HG02623 (cell line): ENCODE data around the gene DET1.
"Not testable (repeated sequence)": the region's sequence is repeated elsewhere in the genome, so short reads cannot be mapped to it uniquely, and the experiment has no call there.

Experiments
- ATAC-seq: cut with Tn5 transposase; IDR thresholded peaks from one replicate; pipeline ENCODE4 v1.9.1; 2021; ENCODE audit warnings: moderate library complexity; ENCODE audit not compliant: unreplicated experiment

DET1 gene

DNA sequence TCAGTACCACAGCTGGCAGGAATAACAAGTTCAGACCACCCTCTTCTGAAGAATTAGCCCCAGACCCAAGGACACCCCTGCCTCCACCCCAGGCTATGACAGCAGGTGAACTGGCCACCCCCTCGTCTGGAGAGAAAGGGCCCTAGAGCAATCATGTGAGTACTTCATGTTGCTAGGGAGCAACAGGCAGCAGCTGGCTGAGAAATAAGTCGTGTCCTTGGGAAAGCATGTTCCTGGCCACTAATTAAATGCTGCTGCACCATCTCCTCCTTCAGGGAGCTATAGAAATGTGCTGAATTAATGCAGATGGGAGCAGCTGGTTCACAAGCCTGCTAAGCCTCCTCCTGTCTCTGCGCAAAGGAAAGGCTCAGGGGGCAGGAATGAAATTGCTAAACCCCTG is 47.5 kb downstream of the DET1 start:
- ATAC-seq, result no peak

DNA sequence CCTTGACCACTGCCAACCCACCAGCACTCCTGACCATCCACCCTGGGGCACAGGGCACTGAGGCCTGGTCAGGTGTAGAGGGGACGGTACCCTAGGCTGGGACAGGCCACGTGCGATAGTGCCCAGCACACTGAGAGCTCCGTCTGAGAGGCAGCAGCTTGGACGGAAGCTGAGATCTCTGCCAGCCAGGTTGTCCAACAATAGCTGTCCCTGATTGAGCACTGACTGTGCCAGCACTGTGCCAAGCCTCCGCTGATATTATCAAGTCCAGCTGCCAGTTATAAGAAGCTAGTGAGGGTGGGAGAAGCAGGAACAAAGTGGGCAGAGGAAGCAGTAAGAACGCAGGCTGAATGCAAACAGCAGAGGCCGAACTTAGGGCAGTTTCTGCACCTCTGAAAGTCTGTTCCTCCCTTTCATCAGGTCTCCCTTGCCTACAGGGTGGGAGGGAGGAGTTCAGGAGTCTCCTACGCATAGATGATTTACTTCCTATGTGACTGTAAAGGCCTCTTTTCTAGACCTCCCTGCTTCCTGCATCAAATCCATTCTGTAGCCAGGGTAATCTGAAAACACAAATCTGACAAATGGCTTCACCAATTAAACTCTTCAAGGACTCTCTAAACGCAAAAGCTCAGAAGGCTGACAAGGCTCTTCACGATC is 49.2 kb downstream of the DET1 start:
- no peak for ATAC-seq

DNA sequence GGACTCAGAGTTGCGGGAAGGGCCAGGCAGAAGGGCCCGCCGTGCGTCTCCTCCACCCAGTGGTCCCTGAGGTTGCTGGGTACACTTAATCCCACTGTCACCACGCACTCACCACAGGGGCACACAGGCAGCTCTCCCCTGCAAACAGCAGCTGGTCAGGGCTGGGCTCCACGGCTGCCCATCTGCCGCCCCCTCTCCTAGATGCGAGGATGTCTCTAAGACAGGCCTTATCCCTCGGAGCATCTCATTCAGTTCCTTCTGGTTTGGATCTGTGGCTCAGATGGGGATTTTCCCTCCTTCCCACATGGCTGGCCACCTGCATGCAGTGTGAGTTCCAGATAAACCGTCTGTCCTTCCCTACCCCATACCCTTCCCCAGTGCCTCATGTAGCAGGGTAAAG is 52.6 kb downstream of the DET1 start:
- ATAC-seq, result no peak

DNA sequence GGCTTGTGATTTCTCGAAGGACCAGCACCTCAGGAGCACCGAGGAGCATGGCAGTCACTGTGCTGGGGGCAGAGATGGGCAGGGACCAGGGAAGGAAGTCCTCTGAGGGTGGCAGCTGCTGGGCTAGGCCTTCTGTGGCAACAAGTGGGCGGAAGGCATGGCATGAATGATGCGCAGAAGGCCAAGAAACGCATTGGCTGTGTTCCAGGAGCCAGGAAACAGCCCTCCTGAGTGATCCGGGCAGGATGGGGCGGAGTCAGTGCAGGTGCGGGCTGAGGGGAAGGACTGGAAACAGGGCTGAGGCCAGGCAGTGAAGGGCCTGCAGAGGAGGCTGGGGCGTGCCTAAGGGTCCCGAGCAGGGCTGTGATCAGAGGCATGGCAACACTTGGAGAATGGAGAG is 55.3 kb downstream of the DET1 start:
- ATAC-seq, result no peak

DNA sequence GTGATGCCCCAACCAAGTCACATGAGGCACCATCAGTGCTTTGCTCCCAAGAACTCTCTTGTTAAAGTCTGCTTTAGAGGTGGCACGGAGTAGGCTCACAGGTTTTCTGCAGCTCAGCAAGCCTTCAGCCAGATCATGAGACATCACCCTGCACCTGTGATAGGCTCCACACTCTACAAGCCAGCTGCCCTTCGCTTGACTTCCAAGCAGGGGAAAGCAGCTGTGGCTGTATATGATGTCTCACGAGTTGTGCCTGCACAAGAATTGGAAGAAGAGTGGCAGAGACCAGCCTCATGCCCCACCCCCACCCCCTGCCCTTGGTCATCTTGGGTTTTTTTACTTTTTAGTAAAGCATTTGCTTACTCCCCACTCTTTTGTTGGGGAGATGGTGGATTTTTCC is 56.4 kb downstream of the DET1 start:
- no peak for ATAC-seq

DNA sequence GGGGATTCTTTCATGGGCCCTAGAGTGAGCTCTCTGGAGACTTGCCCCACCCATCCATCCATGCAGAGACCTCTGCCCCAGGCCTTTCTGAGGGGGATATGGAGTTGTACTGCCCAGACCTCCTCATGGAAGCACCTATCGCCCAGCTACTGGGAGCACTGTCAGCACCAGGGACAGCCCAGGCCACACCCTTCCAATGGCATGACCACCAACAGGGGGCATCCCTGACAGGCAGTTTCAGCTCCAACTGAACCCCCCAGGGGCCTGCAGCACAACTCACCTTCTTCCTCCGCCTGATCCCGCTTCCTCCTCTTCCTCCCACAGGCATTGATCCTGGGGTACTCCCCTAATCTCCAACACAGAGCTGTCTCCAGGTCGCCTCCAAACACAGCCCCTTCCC is 57.2 kb downstream of the DET1 start:
- ATAC-seq, result no peak

DNA sequence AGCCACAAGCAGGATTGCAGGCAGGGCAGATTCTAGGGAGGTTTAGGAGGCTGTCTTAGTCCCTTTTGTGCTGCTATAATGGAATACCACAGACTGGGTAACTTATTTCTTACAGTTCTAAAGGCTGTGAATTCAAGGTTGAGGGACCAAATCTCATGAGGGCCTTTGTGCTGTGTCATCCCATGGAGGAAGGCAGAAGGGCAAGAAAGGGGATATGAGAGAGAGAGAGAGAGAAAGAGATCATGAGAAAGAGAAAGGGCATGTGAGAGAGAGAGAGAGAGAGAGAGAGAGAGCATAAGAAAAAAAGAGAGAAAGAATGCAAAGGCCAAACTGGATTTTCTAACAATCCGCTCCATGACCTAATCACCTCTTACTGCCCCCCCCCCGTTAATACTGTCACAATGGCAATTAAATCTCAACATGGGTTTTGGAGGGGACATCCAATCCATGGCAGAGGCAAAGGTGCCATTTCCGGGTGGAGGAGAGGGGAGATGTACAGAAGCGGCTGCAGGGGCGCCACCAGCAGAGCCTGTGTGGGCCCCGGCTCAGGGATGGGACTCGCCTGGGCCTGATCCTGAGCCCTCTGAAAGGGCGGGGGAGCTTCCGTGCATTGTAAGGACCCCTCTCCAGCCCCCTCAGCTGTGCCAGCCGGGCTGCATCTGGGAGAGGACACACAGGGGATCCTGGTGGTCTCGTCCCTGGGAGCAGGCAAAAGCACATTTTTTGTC is 58.5 kb downstream of the DET1 start:
- no peak for ATAC-seq

DNA sequence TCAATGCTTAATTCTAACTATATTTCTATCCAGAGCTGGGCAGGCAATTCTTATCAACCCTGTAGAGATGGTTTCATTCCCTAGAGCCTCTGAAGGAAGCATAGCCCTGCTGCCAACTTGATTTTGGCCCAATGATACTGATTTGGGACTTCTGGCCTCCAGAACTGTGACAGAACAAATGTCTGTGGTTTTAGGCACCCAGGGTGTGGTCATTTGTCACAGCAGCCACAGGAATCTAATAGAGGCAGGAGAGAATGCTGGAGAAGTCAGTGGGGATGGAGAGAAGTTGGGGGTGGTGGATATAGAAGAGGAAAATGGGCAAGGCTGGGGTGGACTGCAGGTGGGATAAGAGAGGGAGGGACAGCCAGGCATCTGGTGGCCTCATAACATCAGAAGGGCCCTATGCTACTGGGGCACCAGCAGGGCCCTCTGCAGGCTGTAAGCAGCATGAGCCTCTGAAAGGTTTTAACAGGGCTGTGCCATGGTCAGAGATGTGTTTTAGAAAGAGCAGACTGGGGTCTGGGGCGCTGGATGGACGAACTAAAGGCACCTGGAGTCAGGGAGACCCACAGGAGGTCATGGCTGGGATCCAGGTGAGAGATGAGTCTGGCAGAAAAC is 59.2 kb downstream of the DET1 start:
- no peak for ATAC-seq

DNA sequence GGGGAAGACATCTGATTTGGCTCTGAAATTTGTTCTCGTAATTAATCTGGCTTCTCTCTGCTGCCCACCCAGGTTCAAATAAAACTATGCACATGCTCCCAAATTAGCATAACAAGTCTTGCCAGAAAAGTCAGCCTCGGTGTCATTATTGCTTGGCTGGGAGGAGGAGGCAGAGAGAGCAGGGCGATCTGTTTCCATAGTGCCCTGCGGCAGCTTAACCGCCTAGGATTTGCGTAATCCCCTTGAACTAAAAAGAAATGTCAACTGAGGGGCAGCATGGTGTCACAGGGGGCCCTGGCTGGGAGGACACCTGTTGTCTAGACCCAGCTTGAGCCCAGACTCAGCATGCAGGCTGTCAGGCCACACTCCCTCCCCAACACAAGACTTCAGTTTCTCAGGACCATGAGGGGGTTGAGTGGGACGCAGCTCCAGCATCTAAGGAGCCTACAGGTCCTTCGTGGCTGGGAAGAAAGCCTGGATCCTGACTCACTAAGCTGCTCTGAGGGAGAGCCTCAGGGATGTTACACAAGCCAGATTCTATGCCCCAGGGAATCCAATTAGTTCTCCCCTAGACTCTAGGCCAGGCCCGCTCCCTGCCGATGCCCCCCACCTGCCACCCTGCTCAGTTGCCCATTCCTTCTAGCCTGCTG is 61.7 kb downstream of the DET1 start:
- ATAC-seq, result no peak

DNA sequence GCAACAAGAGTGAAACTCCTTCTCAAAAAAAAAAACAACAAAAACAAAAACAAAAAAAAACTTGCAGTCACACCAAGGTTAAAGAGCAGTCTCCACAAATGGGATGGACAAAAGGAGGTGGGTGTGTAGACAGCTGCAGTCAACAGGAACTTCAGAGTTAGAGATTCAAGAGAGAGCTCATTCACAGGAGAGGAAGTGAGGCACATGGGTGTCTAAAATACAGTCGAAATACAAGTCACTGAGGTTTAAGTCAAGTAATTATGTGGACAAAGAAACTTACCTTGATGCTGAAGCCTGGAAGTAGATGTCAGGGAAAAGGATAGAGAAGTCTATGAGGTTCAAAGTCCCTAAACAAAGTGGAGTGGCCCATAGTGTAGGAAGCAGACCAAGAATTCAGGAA is 64.2 kb downstream of the DET1 start:
- no peak for ATAC-seq

DNA sequence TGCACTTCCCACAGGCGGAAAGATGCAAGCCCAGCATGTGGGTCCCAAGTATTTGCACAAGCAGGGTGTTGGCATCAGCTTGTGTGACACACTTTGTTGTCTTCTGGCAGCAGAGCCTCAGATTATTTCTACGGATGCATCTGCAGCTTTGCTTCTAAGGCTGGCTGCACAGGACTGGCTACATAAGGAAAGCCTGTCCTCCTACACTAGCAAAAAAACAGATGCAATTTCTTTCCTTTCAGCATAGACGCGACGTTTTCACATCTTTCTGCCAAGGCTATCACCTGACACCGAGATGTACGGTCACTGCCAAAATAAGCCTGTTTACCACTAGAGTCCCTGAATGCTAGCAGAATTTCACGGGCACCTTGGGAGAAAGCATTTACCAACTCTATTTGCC is 65.5 kb downstream of the DET1 start:
- ATAC-seq, result no peak

DNA sequence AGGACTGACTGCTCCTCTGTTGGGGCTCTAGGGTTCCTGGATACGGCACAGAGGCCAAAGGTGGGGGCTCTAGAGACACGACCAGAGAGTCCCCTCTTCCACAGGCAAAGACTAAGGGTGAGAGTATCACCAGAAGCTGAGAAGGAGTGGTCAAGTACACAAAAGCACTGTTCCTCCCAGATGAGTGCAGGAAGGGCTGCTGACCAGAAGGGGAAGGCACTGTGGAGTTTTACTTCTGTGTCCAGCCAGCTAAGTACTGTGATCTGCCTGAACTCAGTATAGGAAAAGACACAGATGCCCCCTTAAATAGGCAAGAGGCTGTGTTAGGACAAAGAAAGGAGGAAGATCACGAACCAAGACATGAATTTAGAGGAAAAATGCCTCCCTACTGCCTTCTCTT is 67.3 kb downstream of the DET1 start:
- ATAC-seq, result no peak

DNA sequence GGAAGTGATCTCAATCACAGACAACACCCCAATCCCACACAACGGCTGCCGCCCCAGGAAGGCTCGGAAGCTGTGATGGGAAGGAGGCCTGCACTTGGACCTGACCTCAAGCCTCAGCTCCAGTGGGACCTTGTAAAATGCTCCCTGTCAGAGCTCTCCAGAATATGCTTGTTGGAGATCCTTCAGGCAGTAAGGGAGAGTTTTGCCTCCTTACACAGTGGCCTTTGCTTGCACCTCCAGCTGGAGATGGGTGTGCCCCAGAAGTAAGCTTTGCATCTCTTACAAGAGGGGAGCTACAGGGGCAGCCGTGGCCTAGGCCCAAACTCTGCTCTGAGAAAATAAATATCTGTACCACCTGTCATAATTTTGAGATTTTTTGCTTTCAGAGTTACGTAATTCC is 68.6 kb downstream of the DET1 start:
- no peak for ATAC-seq

DNA sequence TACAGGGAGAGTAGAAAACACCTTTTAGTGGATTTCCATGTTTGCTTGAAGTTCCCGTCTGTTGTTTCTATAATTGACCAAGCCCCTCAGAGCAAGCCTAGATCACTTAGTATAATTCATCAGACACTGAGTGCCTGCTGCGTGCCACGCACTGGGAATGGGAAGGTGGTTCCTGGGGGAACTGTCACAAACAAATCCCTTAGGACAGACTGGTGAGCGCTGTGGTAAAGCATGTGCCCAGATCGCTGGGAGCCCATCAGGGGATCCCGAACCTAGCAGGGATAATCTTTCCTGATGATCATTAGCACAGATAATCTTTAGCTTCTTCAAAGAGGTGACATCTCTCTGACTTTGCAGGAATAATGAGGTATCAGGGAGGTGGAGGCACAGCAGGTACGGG is 69.4 kb downstream of the DET1 start:
- ATAC-seq, result no peak

DNA sequence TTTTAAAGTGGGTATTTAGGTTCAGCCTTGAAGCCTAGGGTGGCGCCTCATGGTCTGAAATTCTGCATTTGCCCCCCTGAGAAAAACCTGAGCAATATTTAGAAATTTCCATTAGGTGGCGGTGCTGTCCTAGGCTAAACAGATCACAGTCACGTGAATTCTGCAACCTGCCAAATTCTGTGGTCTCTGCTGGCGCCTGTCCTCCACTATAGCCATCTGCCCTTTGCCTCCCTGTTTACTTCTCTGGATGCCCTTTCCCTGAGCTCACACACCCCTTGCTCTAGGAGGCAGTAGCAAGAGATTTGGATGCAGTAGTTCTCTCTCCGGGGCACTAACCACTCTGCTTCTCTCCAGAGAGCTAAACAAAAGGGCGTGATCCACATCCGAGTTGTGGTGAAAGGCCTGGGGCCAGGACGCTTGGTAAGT is 69.8 kb downstream of the DET1 start:
- no peak for ATAC-seq

DNA sequence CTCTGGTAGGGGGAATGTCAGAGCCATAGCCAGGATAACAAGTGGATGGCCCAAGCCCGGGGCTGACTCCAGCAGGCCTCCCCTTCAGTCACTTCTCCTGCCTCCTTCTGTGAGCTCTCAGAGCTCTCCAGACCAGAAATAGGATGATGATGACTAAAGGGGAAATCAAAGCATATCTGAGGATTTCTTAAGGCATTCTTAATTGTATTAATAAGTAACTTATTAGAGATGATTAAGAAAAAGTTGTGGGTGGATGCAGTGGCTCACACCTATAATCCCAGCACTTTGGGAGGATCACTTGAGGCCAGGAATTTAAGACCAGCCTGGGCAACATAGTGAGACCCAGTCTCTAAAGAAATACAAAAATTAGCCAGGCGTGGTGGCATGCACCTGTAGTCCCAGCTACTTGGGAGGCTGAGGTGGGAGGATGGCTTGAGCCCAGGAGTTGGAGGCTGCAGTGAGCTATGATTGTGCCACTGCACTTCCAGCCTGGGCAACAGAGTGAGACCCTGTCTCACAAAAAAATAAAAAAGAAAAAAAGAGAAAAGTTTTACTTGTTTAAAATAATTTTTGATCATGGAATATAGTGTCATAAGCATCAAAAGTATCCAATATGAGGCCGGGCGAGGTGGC is 72.7 kb downstream of the DET1 start:
- not testable (repeated sequence) for ATAC-seq

DNA sequence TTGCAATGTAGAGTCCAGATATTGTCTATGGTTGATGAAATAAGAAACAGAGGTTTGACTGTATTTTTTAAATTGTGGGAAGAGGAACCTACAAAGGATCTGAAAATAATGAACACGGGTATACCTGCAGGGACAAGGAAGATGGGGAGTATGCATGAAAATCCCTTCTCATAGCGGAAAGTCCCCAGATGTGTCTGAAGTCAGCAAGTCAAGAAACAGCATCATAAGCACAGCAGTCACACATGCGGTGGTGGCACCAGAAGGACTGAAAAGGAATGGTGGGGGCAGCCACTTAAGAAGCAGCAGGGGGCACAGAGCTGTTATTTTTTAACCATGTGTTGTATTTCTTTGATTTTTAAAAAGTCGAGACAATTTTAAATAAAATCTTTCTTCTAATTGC is 74.3 kb downstream of the DET1 start:
- ATAC-seq, result no peak

DNA sequence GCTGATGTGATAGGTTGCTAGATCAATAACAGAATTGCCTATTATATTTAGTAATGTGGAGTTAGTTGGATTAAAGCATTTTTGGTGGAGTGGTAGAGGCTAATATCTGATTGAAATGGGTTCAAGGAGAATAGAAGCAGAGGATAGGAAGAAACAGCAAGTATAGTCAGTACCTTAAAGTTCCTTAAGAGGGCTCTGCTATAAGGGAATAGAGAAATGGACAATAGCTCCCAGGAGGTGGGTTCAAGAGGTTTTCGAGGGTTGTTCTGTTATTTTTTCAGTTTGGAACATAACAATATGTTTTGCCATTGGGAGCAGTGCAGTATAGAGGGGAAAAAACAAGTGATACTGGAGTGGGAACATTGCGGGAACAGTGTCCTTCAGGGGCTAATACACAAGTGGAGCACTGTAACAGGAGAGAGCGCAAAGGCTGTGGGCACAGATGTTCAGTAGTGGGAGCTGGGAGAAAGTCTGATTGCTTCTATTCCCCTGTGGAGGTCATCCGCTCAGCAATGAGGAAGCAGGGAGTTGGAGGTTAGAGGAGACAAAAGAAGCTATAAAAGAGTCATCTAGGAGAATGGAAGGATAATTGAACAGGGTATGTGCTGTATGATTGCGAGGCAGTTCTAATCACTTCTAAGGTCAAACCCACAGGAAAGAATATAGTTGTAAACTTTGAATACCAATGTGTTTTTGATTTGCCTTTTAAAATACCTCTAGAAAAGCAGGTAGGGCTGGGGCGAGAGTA is 75.7 kb downstream of the DET1 start:
- no peak for ATAC-seq

DNA sequence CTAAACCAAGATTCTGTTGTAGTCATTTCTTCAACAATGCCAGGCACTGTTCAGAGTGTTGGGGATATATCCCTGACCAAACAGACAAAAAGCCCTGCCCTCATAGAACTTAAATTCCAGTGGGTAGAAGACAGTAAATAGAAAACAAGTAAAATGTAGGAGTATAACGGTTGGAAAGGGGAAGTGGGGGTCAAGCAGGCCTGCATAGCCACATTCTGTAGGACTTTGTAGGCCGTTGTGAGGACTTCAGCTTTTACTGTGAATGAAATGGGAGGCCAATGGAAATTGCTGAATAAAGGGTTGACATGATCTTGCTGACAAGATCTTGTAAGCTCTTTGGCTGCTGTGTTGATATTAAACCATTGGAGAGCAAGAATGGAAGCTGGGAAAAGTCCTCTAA is 77.2 kb downstream of the DET1 start:
- no peak for ATAC-seq

DNA sequence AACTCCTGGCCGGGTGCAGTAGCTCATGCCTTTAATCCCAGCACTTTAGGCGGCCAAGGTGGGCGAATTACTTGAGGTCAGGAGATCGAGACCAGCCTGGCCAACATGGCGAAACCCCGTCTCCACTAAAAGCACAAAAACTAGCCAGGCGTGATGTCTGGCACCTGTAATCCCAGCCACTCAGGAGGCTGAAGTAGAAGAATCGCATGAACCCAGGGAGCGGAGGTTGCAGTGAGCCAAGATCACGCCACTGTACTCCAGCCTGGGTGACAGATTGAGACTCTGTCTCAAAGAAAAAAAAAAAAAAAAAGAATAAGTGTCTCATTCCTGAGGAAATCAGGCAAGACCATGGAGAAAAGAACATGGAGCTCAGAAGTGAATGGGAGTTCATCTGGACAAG is 77.8 kb downstream of the DET1 start:
- ATAC-seq, result not testable (repeated sequence)
